Kidney epithelial cell (primary cell): ENCODE measurements around the gene VWF. TPM values are rescaled to one million over a fixed set of nuclear protein-coding genes. Genes with fewer than 3 reads are reported as not detected.

ENCODE experiments used
- DNase-seq: peaks from one replicate; pipeline ENCODE4 v3.0.0-alpha.2; 2010; ENCODE audit warnings: low read depth
- H3K27me3 ChIP-seq: 2 replicates; pipeline ENCODE4 v1.6.0; 2011; ENCODE audit warnings: low read length; ENCODE audit not compliant: control insufficient read depth, insufficient read depth
- H3K36me3 ChIP-seq: 2 replicates; pipeline ENCODE4 v1.5.1; 2011; ENCODE audit warnings: low read length; ENCODE audit not compliant: control insufficient read depth, insufficient read depth
- H3K4me3 ChIP-seq: 2 replicates; pipeline ENCODE4 v1.5.1; 2011; ENCODE audit warnings: low read depth, mild to moderate bottlenecking, control low read depth, low read length
- CTCF ChIP-seq: IDR thresholded peaks from 2 replicates; pipeline ENCODE4 v1.5.1; 2011; ENCODE audit warnings: mild to moderate bottlenecking, moderate library complexity, low read length, control low read depth, inconsistent platforms; ENCODE audit not compliant: insufficient read depth, poor library complexity, severe bottlenecking
- total RNA-seq: library from RNA; depleted of rRNA; stranded (reverse); fragments of >200 nt; gene quantifications from 2 replicates; pipeline ENCODE4 v1.2.3, GENCODE V29; 2015

VWF gene
- total RNA-seq, 1 donor from 2014 or later: 0.42 TPM

GRCh38 chr12:5996459-5996858 is 128.0 kb downstream of the VWF start:
- no peaks in the 10 kb centered on the region for H3K27me3 ChIP-seq
- no peak overlapping the region for H3K4me3 ChIP-seq
- H3K36me3 ChIP-seq: no peaks in the 10 kb centered on the region
- DNase-seq: no peak
- no peak for TF ChIP-seq CTCF

- Histone ChIP-seq H3K4me3 (no peak overlapping the region), H3K27me3 (peaks cover 2% of the 10 kb centered on the region), H3K36me3 (no peaks in the 10 kb centered on the region)
- no peak for TF ChIP-seq CTCF
- DNase-seq: no peak
Observed at GRCh38 chr12:5989621-5990020, 134.8 kb downstream of the VWF start.

- Histone ChIP-seq H3K36me3 (no peaks in the 10 kb centered on the region), H3K27me3 (peaks cover 5% of the 10 kb centered on the region)
- TF ChIP-seq CTCF: peak; percentile 99
Observed at GRCh38 chr12:5988659-5989116, 135.8 kb downstream of the VWF start.

GRCh38 chr12:5988088-5988487 is 136.4 kb downstream of the VWF start:
- Histone ChIP-seq H3K4me3 (no peak overlapping the region), H3K27me3 (peaks cover 5% of the 10 kb centered on the region), H3K36me3 (no peaks in the 10 kb centered on the region)
- no peak for TF ChIP-seq CTCF
- no peak for DNase-seq

More at GRCh38 chr12:5988659-5989116, 135.8 kb downstream of the VWF start:
- H3K4me3 ChIP-seq: no peak overlapping the region
- DNase-seq: peak; percentile 25

GRCh38 chr12:5987573-5987972 is 136.9 kb downstream of the VWF start:
- Histone ChIP-seq H3K27me3 (peaks cover 7% of the 10 kb centered on the region), H3K4me3 (no peak overlapping the region), H3K36me3 (no peaks in the 10 kb centered on the region)
- TF ChIP-seq CTCF: no peak
- DNase-seq: no peak

- peaks cover 7% of the 10 kb centered on the region for H3K27me3 ChIP-seq
- DNase-seq: no peak
- no peak overlapping the region for H3K4me3 ChIP-seq
- no peaks in the 10 kb centered on the region for H3K36me3 ChIP-seq
- no peak for TF ChIP-seq CTCF
Observed at GRCh38 chr12:5985471-5985870, 139.0 kb downstream of the VWF start.
